ENCODE measurements around the gene RAMP1. TPM values are rescaled to one million over a fixed set of nuclear protein-coding genes. Genes with fewer than 3 reads are reported as not detected.
"Not testable (repeated sequence)": the region's sequence is repeated elsewhere in the genome, so short reads cannot be mapped to it uniquely, and the experiment has no call there.

Gene RAMP1
- total RNA-seq, 1 donor from 2014 or later, result 10.0 TPM

DNA sequence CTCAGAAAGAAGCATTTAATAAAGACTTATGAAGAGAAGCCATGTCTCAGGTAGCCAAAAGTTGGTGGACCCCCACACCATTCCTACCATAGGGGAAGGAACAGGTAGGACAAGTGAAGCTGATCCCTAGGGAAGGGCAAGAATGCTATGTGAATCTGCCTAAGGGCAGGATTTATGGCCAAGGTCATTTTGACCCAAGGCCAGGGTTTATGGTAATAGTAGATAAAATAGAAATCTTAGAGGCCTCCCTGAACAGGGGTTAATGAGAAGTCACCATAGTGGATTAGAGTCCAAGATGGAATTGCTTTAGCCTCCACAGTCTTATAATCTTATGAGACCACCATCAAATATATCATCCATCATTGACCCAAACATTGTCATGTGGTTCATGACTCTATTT lies 81.4 kb downstream of the RAMP1 start:
- ATAC-seq (no peak), DNase-seq (ENCODE audit: low spot score) (no peak)

DNA sequence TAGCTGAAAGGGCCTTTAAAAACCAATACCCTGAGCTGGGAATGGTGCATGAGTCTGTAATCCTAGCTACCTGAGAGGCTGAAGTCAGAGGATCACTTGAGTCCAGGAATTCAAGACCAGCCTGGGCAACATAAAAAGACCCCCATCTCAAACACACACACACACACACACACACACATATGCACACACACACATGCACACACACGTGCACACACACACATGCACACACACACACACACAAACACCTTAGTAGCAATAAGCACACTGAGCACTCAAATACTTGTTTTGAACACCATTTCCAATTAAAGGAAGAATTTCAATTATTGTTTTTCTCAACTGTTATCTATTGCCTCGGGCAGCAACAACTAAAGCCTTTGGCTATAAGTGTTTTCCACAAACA lies 81.8 kb downstream of the RAMP1 start:
- DNase-seq (ENCODE audit: low spot score) (no peak), ATAC-seq (no peak)

DNA sequence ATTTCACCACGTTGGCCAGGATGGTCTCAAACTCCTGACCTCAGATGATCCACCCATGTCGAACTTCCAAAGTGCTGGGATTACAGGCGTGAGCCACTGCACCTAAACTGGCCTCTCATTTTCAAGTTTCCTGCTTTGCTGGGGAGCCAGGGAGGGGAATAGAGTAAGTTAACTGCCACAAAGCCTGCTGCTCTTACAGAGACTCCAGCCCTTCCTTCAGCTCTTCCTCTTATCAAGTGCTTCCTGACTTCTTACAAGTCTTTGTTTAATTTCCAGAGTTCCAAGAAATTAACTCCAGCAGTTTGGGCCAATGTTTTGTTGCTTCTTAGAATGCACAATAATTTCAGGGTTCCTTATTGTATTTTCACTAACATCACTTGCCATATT lies 83.1 kb downstream of the RAMP1 start:
- DNase-seq (ENCODE audit: low spot score) (no peak), ATAC-seq (peak; percentile 31)

DNA sequence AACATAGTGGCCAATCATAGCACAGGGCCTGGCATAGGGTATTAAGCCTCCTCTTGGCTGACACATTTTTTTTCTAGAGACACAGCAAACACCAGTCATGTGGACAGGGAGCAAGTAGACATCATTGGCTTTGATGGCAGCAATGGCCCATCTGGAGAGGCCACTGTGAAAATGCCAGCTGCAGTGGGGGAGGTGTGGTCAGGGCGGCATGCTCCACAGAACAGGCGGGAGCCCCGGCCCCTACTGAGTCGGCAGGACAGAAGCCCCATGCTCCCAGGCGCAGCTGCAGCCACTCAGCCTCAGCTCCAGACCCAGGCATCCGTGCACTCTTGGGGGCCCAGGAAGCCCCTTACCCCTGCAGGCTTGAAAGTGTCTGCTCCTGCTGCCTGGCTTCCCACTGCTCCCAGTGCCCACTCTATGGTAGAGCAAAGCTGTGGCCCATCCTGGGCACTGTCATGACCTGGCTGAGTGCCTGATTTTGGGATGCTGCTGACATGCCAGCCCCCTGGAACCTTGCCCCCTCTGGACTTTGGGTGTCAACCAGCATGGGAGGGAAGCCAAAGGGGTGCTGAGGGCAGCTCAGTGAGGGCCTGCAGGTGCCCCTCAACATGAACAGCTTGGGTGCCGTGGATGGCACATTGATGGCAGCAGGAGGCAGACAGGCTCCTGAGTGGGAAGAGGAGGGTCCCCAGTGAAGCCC lies 84.1 kb downstream of the RAMP1 start:
- ATAC-seq, result no peak
- no peak for DNase-seq (ENCODE audit: low spot score)

DNA sequence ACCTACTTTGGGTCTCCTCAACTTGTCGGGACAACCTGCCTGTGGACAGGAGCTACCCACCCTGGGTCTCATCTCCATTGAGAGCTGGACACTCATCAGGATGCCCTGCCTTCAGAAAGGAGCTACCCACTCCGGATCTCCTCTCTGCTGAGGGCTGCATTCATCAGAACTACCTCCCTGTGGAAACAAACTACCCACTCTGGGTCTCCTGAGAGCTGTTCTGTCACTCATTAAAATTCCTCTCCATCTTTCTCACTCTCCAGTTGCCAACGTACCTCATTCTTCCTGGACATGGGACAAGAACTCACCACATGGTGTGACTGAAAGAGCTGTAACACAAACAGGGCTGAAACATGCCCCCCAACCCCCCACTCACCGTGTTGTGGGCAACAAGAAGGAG lies 84.9 kb downstream of the RAMP1 start:
- no peak for ATAC-seq
- DNase-seq (ENCODE audit: low spot score), result no peak

DNA sequence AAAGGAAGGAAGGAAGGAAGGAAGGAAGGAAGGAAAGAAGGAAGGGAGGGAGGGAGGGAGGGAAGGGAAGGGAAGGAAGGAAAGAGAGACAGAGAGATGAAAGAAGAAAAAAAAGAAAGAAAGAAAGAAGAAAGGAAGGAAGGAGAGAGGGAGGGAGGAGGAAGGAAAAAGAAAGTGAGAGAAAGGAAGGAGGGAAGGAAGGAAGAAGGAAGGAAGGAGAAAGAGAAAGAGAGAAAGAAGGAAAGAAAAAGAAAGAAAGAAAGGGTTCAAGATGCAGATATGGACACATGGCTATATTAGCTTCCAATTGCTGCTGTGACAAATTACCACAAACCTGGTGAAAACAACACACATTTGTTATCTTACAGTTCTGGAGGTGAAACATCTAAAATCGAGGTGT lies 87.0 kb downstream of the RAMP1 start:
- ATAC-seq, result no peak
- DNase-seq (ENCODE audit: low spot score), result no peak

DNA sequence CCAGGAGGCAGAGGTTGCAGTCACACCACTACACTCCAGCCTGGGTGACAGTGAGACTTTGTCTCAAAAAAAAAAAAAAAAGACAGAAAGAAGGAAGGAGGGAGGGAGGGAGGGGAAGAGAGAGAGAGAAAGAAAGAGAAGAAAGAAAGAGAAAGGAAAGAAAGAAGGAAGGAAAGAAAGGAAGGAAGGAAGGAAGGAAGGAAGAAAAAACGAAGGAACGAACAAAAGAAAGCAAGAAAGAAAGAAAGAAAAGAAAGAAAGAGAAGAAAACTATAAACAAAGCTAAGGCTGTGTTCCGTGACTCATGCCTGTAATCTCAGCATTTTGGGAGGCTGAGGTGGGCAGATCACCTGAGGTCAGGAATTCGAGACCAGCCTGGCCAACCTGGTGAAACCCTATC lies 91.9 kb downstream of the RAMP1 start:
- not testable (repeated sequence) for ATAC-seq; DNase-seq (ENCODE audit: low spot score)

DNA sequence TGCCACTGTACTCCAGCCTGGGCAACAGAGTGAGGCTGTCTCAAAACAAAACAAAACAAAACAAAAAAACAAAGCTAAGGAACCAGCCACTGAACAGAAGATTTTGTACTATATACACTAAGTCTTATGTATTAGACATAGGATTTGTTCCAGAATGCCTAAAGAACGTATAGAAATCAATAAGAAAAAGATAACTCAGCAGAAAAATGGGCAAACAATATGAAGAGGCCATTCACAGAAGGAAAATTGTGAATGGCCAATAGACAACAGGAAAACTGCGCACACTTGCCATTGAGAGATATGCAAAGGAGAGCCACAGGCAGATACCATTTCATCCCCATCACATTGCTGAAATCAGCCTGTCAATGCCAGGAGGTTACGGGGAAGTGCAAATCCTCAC lies 92.5 kb downstream of the RAMP1 start:
- ATAC-seq (no peak), DNase-seq (ENCODE audit: low spot score) (no peak)

DNA sequence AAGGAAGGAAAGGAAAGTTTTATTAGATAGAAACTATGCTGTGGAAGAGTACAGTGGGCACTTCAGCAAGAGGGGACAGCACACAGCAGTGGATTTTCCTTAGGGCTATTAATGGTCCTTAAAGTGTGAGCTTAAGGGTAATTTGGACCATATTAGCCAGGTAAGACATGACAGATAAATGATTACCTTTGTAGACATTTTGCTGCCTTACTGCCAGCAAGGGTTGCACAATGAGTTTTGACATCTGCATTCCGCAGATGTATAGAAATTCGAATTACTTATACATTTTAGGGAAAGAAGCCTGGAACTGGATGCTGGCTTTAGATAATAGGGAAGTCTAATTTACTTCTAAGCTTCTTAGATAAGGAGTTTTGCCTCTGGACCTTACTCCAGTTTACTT lies 93.4 kb downstream of the RAMP1 start:
- ATAC-seq (no peak), DNase-seq (ENCODE audit: low spot score) (no peak)

DNA sequence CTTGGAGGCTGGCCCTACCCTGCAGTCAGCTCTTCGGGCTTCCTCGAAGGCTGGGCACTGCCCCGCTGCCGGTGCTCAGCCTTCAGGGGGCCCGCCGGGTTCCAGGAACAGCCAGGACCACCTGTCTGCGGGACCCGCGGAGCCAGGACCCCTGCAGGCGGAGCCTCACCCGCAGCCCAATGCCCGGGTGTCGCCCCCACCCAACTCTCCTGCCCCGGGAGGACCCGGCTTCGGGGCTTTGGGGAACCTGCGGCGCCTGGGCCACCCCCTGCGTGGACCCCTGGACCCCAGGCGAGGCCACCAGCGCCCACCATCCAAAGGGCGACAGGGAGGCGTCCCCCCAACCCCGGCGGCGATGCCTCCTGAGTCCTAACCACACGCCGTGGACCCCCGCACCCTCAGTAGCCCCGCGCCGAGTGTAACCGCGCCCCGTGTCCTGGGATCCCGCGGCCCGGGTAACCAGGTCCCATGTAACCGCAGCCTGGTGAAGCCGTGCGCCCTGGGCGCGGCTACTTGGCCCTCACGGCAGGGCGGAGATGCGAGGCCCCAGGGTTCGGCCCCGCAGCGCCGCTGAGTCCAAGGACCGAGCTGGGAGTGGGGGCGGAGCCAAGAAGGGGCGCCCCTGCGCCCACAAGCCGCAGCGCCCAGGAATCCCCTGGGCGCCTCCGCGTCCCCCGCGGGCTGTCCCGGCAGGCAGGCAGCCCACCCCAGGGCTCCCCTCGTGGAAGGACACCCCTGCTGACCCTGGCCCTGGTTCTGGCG lies 96.4 kb downstream of the RAMP1 start:
- no peak for ATAC-seq
- DNase-seq (ENCODE audit: low spot score), result no peak

DNA sequence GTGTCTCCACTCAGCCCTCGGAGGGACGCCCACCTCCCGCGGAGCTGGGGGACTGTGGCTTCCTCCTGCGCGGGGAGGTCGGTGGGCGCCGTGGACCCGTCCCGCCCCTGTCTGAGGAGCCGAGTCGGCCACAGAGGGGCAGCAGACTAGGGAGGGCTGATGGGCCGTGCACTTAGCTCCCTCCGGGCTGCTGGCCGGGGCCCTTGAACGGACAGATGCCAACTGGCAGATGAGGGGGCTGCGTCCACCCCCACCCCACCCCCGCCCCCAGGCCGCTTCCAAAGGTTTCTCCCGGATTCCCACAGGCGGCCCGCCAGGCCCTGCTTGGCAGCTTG lies 96.9 kb downstream of the RAMP1 start:
- ATAC-seq (no peak), DNase-seq (ENCODE audit: low spot score) (no peak)

DNA sequence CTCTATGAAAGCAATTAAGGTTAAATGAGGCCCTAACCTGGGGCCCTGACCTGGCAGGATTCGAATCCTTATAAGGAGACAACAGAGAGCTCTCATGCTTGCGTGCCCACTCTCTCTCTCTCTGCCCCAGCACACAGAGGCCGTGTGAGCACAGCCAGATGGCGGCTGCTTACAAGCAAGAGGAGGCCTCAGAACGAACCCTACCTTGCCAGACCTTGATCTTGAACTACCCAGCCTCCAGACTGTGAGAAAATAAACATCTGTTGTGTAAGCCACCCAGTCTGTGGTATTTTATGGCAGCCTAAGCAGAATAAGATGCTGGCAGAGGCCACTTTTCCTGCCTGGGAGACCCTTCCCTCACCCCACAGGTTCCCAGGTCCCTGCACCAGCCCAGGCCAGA lies 102.2 kb downstream of the RAMP1 start:
- ATAC-seq, result no peak
- no peak for DNase-seq (ENCODE audit: low spot score)

Other genes starting within 250 kb of the RAMP1 start
- 33.6 TPM for gene LRRFIP1, start 232.0 kb upstream of the RAMP1 start, total RNA-seq
- gene RBM44, start 60.8 kb upstream of the RAMP1 start, total RNA-seq, result 0.13 TPM
- gene UBE2F, start 107.4 kb downstream of the RAMP1 start, total RNA-seq, result 29.3 TPM
- gene SCLY, start 201.4 kb downstream of the RAMP1 start, total RNA-seq, result 40.6 TPM
- 1.7 TPM for gene ESPNL, start 240.7 kb downstream of the RAMP1 start, total RNA-seq